ENCODE measurements around the gene OR2V1. TPM values are rescaled to one million over a fixed set of nuclear protein-coding genes. Genes with fewer than 3 reads are reported as not detected.

The OR2V1 gene
- polyA plus RNA-seq, 3 donors = 0.07 TPM; not detected in 2

GRCh38 chr5:181084621-181085195 is 46.3 kb downstream of the OR2V1 start:
- no peak for DNase-seq (ENCODE audit: low read depth in 3 of 3, low spot score in 2 of 3)

- DNase-seq (ENCODE audit: low read depth in 3 of 3, low spot score in 2 of 3) = no peak
Measured at GRCh38 chr5:181081989-181082388, 49.0 kb downstream of the OR2V1 start.

GRCh38 chr5:181076920-181077319 is 54.0 kb downstream of the OR2V1 start:
- no peak for DNase-seq (ENCODE audit: low read depth in 3 of 3, low spot score in 2 of 3)

Other genes with a start within 250 kb of the OR2V1 start
- gene BTNL8, start 232.0 kb downstream of the OR2V1 start, polyA plus RNA-seq (ENCODE audit: insufficient read length in 3 of 3) = under 1 TPM; 0.44 to 0.58 (median 0.54) TPM
- gene BTNL3, start 142.3 kb downstream of the OR2V1 start, polyA plus RNA-seq (ENCODE audit: insufficient read length in 3 of 3) = under 1 TPM; 0.11 to 0.43 (median 0.13) TPM
- 1 to 10 TPM; 5.4 to 8.0 (median 6.9) TPM for gene BTNL9, start 90.9 kb downstream of the OR2V1 start, polyA plus RNA-seq (ENCODE audit: insufficient read length in 3 of 3)
- gene OR2V2, start 16.4 kb upstream of the OR2V1 start, polyA plus RNA-seq (ENCODE audit: insufficient read length in 3 of 3) = under 1 TPM in 1 of 3 donors, not detected in 2; 0.04 TPM
- gene TRIM7, start 74.0 kb upstream of the OR2V1 start, polyA plus RNA-seq (ENCODE audit: insufficient read length in 3 of 3) = under 1 TPM; 0.13 to 0.31 (median 0.29) TPM
- gene TRIM41, start 92.1 kb upstream of the OR2V1 start, polyA plus RNA-seq (ENCODE audit: insufficient read length in 3 of 3) = 10 to 100 TPM; 30.5 to 35.2 (median 32.2) TPM
- 1,000 to 10,000 TPM; 2,869 to 3,030 (median 2,913) TPM for gene RACK1, start 112.7 kb upstream of the OR2V1 start, polyA plus RNA-seq (ENCODE audit: insufficient read length in 3 of 3)
- gene TRIM52, start 130.0 kb upstream of the OR2V1 start, polyA plus RNA-seq (ENCODE audit: insufficient read length in 3 of 3) = 10 to 100 TPM; 23.3 to 24.7 (median 24.4) TPM
- not detected for gene OR4F3, start 236.1 kb upstream of the OR2V1 start, polyA plus RNA-seq (ENCODE audit: insufficient read length in 3 of 3)

All from right renal cortex interstitium (tissue), 3 donors.